Erythroblast (primary cell): Measurements from ENCODE around the gene HTR7.

Source experiments
- DNase-seq, 2 experiments: peaks; one replicate each; lab custom pipeline; 2025; lab: John Stamatoyannopoulos, UW
- GATA1 ChIP-seq: IDR thresholded peaks from 2 replicates; pipeline ENCODE4 v1.6.1; 2011; ENCODE audit warnings: low read depth, mild to moderate bottlenecking, control low read depth, low read length, moderate library complexity
- POLR2A ChIP-seq: IDR thresholded peaks from 2 replicates; pipeline ENCODE4 v1.6.1; 2011; ENCODE audit warnings: mild to moderate bottlenecking, low read length

Gene HTR7

GRCh38 chr10:90722832-90723231 lies 135.0 kb downstream of the HTR7 start:
- DNase-seq = no peak
- no peak for TF ChIP-seq GATA1

- no peak for DNase-seq
- TF ChIP-seq POLR2A (no peak), GATA1 (no peak)
Observed at GRCh38 chr10:90718182-90718581, 139.7 kb downstream of the HTR7 start.

- DNase-seq = no peak
Observed at GRCh38 chr10:90712529-90712928, 145.3 kb downstream of the HTR7 start.

GRCh38 chr10:90709727-90710126 lies 148.1 kb downstream of the HTR7 start:
- no peak for TF ChIP-seq POLR2A
- no peak for TF ChIP-seq GATA1
- DNase-seq = no peak

More at GRCh38 chr10:90712529-90712928, 145.3 kb downstream of the HTR7 start:
- TF ChIP-seq POLR2A (no peak), GATA1 (no peak)

GRCh38 chr10:90707657-90708056 lies 150.2 kb downstream of the HTR7 start:
- TF ChIP-seq GATA1 (no peak), POLR2A (no peak)
- no peak for DNase-seq

- DNase-seq = no peak
- TF ChIP-seq GATA1 = no peak
- TF ChIP-seq POLR2A = no peak
Observed at GRCh38 chr10:90701428-90701827, 156.4 kb downstream of the HTR7 start.

GRCh38 chr10:90695915-90696676 lies 161.7 kb downstream of the HTR7 start:
- TF ChIP-seq POLR2A (no peak), GATA1 (no peak)
- DNase-seq = no peak
